Esophagus squamous epithelium (tissue), 4 donors: ENCODE results near the gene SOAT2.

Experiments used
- CTCF ChIP-seq, 6 experiments: fragments of 450-650 bp in 4 of 6; fragments of 200-600 bp in 2 of 6; sonication (generic) in 2 of 6; IDR thresholded peaks; one replicate each; pipeline ENCODE4 v1.5.1; 2016 to 2019; ENCODE audit warnings: antibody characterized with exemption in 6 of 6, mild to moderate bottlenecking in 4 of 6, moderate library complexity in 4 of 6
- POLR2A ChIP-seq, 4 donors: fragments of 450-650 bp; IDR thresholded peaks; one replicate each; pipeline ENCODE4 v1.6.1; 2017; ENCODE audit warnings: antibody characterized with exemption in 4 of 4, mild to moderate bottlenecking in 4 of 4, moderate library complexity in 3 of 4

GRCh38 chr12:53159195-53159839 is 56.0 kb downstream of the SOAT2 start:
- TF ChIP-seq CTCF (IDR thresholded peaks at IDR 0.05) = peak; percentile 86 to 98 (median 97)
- peak in 1 of 4 donors; percentile 26 for TF ChIP-seq POLR2A (IDR thresholded peaks at IDR 0.05)
